DMS153 treated with DMSO at 0.1 percent for 48 hours (cell line): ENCODE measurements around the gene CRY1.

Source experiments
- DNase-seq: peaks from one replicate; lab custom pipeline; 2025; ENCODE audit not compliant: unreplicated experiment; lab: John Stamatoyannopoulos, UW

Gene CRY1

DNA sequence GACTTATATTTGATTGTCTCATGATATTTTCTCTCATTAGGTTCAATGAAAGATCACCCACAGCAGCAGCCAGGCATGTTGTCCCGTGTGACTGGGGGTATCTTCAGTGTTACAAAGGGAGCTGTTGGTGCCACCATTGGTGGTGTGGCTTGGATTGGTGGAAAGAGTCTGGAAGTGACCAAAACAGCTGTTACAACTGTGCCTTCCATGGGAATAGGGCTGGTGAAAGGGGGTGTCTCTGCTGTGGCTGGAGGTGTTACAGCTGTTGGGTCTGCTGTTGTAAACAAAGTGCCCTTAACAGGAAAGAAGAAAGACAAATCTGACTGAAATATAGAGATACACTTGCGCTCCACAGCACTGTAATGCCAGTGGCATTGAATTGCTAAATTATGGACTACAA is 122.3 kb downstream of the CRY1 start:
- no peak for DNase-seq

DNA sequence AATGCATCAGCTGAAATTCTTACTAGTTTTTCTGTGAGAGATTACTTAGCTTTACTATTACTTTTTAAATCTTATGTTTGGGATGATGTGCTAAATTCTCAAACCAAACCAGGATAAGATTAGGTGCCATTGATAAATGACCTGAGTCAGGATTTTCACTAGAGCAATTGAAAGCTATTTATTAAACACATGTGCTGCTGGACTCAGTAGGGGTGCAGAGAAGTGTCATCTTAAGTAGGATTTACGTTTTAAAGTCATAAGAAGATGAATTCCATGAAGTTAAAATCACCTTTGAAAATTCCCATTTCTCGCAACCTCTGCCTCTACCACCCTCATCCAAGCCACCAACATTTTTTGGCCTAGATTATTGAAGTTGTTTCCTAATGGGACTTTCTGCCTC is 128.8 kb downstream of the CRY1 start:
- no peak for DNase-seq

DNA sequence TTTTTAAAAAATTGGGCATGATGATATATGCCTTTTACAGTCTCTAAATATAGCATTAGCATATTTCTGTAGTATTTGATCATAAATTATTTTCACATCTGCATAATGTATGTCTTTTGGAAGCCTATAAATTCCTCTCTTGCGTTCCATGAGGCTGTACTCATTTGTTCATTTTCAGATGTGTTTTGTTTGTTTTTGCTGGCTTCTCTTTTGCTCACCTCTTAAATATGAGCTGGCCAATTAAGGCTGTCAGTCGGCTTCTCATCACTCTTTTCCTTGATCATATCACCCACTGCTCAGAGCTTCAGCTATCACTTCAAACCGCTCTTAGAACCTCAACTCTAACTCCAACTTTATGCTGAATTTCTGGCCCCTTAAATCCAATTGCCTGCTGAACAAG is 131.1 kb downstream of the CRY1 start:
- DNase-seq: no peak

DNA sequence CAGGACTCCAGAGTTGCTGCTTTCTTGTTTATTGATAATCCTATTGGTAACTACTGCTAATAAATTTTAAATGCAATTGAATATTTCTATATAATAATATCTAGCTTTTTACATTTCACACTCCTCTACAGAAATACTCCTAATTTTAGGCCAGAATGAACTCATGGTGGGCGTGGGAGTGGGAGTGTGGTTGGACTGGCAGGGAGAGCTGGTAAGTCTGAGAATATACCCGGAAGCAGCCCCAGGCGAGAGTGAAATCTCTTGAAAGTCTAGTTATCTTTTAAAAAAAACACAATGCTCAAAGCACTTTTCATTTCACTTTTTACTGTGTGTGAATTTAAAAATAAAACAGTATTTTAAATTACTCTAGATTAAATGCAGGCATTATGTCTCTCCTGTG is 132.9 kb downstream of the CRY1 start:
- DNase-seq: no peak

DNA sequence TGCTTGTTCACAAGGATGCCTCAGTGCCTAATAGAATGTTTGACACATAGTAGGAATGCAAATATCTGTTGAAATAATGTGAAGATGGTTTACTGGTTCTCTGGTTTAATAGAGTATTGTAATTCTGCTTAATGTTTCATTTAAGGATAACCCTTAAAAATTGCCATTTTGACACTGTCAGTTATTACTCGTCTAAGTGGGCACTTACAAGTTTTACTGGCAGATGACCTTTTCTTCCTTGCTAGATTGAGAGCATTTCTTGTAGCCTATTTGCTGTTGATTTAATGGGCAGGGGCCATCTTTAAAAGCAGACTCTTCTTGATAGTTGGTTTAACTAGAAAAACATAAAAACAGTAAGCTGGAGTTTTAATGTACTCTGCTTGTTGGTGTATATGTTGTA is 135.8 kb downstream of the CRY1 start:
- no peak for DNase-seq

DNA sequence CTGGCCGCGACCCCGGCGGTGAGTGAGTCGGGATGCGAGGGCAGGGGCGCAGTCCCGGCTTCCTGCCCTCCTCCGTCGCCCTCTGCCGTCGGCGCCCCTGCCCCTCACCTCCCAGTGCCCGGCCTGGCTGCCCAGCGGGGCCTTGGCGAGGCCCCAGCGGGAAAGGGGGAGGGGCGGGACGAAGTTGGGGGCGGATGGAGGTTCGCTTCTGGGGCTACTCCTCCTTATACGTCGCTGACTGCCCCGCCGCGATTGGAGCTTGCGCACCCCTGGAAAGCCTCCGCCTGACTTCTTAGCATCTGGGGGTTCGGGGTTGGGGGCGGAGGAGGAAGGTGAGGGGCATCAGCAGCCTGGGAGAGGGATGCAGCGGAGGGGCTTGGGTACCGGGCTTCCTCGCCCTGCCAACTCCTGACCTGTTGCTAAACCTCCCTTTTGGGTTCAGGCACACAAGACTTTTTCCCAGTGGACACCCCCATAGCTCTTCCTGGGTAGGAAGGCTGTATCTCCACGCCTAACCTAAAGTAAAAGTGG is 137.2 kb downstream of the CRY1 start:
- no peak for DNase-seq

DNA sequence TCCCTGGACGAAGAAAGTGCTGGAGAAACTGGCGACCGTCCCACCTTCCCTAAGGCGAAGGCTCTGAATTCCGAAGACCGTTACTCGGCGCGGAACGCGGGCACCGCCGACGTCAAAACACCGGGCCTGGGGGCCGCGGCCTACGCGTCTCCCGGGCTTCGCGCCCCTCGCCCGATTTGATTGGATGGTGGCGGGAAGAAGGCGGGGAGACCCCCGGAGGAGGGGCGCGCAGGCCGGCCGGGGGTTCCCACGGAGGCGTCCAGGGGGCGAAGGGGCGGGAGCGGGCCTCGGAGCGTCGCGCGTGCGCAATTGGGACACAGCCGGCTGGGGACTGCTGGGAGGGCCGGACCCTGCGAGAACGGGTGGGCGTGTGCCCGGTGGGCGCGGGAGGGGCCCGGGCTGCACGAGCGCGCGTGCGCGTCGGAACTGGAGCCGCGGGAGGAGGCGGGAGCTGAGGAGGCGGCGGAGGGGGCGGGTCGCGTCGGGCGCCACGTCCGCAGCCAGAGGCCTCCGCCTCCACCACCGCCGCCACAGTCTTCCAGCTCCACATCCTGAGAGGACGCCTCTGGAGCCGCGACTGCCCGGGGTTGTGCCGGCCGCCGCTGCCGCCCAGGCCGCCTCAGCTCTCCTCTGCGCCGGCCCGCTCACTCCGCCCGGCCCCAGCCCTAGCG is 137.8 kb downstream of the CRY1 start, which contains the start of gene TMEM263:
Gene TMEM263 (plus strand): TSS at position 531 of the 671 bp plus-strand sequence. CDS start 11,210 bp downstream, outside the sequence.
- peak; percentile 90 for DNase-seq

DNA sequence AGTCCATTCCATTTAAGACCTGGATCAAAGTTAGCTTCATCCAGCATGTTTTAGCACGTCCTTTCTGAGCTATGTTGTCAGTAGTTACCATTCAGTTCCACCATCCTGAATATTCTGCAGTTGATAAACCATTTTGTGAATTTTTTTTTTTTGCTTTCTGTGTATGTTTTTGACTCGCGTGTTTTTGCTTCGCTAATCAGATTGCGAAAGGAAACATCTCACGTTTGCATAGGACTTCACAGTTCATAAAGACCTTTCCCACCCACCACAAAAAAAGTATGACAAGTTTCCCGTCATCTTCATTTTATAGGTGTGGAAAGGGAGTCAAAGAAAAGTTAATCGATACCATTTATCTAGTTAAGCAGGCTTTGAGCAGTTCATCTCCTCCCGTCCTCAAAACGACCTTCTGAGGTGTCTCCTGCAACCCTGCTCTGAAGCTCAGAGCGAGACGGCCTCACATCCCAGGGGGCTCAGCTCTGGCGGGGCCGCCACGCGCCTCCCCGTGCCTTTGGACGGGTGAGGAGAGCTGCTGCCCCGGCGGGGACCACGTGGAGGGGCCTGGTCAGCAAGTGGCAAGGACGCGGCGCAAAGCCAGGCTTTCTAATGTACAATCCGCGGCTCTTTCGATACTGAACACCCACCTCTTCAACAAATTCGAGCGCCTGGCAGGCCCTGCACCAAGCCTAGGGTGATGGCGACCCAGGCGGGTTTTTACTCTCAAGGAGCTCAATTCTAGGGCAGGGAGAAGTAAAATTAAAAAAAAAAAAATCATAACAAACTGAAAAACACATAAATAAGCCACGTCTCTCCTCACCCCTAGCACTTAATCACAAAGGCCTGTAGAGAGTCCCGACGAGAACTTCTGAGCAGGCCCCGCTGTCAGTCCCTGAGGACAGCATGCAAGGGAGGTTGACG is 138.6 kb downstream of the CRY1 start:
- no peak for DNase-seq

DNA sequence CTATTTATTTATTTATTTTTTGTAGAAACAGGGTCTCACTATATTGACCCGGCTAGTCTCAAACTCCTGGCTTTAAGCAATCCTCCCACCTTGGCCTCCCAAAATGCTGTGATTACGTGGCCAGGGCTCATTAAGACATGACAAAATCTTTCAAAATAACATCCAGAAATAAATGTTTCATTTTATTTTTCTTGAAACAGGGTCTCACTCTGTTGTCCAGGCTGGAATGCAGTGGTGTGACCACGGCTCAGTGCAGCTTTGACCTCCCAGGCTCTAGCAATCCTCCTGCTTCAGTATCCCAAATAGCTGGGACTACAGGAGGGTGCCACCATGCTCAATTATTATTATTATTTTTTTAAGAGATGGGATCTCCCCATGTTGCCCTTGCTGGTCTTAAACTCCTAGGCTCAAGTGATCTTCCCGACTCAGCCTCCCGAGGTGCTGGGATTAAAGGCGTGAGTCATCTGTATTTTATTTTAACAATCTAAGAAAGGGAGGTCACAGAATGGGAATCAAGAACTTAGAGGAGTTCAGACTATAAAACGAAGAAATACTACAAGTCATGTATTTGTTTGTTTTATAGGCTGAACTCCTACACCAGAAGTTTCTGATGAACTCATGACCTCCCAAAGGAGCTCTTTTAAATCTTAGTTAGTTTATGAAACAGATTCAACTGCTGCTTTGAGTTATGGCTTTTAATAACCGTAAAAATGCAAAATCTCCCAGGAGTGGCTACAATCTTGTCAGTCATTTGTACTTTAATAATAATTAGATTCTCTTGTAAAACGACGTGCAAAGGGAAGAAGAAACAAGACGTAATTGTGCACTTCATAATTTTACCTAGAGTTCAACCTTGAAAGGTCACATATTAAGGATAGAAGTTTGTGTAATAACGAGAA is 139.7 kb downstream of the CRY1 start:
- DNase-seq: no peak

DNA sequence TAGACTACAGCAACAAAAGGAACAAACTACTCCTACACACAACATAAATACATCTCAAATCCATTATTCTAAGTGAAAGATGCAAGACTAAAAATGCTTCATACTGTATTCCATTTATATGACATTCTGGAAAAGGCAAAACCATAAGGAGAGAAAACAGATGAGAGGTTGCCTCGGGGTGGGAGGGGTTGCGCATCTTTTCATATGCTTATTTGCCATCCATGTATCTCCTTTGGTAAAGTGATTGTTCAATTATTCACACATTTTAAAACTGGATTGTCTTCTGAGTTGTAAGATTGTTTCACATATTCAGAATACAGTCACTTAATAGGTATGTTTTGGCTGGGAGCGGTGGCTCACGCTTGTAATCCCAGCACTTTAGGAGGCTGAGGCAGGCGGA is 142.8 kb downstream of the CRY1 start:
- DNase-seq: no peak

DNA sequence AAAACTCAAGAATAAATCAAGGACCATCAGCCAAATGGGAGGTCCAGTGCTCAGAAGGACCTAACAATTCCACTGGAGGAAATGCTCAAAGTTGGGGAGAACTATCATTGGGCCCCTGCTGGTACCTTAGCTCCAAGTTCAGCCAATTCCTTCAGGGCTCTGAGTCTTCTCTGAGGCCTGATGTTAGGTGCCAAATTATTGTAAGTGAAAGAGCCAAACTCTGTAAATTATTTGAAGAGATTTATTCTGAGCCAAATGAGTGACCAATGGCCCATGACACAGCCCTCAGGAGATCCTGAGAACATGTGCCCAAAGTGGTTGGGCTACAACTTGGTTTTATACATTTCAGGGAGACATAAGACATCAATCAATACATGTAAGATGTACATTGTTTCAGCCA is 145.9 kb downstream of the CRY1 start:
- no peak for DNase-seq

DNA sequence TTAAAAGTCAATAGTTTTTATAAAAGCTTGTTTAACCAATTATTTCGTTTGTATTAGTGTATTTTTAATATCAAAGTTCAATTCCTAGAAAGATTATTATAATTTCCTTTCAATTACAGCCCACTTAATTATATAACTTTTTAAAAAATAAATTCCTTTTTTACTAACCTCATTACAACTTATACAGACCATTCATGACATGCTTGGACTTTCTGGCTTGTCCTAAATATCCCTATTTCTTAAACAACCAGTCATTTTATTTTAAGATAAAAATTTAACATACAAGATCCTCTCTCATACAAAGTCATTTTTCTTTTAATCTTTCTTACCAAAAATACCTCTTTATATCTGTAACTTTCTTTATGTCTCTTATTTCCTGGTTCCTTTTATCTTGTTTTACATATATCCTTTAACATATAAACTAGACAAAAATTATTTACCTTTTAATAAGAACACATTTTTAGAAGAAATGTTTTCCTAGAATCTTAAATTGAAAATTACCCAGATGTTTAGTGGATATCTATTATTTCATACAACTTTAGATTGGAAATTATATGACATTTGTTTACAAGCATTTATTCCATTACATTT is 148.0 kb downstream of the CRY1 start:
- no peak for DNase-seq

DNA sequence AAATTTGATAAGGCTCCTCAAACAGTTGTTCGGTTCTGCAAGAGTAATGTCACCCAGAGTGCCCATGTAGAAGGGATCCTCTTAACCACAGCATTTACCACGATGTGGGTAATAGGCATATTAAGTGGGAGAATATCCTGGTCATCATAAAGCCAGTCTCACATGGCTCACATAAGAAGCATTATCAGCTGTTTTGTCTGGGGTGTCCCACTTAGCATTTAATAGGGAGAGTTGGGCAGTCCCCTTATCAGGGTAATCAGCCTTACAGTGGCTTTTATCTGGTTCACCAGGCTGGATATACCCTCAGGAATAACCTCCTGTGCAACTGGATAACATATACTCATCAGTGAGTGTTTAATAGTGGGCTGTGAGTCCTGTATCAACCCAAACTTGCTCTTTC is 150.6 kb downstream of the CRY1 start:
- DNase-seq: no peak

DNA sequence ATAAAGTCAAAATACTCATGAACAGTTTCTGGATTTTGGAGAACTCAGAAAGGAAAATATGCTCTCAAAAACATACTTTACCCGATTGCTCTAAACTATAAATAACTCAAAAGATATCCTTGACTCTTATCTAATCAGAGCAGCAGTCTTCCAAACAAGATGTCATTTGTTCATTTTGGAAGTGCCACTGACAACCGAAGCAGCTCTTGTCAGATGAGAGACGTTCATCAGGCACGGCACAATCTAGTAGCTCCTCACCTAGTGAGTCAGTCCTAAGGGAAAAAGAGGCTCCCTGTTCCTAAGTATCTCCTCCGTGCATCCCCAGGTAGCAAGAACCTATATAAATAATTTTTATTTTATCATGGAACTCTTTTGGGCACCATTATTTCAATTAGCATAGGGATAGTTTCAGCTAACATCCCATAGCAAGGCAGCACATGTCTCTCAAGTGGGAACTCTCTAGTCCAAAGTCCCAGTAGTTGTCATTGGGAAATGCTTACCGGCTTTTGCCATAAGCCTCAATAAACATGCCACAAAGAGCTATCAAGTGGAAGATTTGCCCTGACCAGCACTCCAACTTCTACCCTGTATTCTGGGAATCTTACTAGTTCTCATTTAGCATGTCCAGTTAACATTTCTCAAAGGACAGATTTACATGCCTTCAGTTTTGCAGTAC is 151.7 kb downstream of the CRY1 start:
- DNase-seq: no peak
